ENCODE results near the gene TAF6L. TPM values are rescaled to one million over a fixed set of nuclear protein-coding genes. Genes with fewer than 3 reads are reported as not detected.

Gene TAF6L
- total and polyA plus RNA-seq, 2 donors (not counting 3 experiments of a cell fraction or from before 2014, with no cell fraction given), result 28.9 to 33.3 TPM

DNA sequence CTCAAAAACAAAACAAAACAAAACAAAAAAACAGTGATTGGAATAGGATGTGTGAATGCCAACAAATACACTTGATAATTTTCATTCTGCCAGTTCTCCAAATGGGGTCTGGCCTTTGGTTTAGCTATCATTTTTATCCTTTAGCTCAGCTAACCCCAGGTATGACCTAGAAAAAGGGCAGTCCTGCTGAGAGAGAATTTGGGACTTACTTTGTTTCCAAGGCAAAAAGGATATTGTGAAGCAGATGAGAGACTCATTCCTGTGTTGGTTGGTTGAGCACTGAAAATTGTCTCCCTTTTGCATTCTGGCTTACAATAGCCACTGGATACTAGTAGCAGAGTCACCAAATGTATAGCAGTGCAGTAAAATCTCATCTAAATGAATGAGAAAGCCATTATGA lies 34.0 kb upstream of the TAF6L start:
- Histone ChIP-seq H3K4me1 (ENCODE audit: control insufficient read depth, extremely low read depth, insufficient read depth, low read length) (no peaks in the 10 kb centered on the region), H3K9me1 (replicated peaks; ENCODE audit: control insufficient read depth, extremely low read depth, insufficient read depth, low read length) (no peaks in the 10 kb centered on the region), H3K9ac (replicated peaks; ENCODE audit: extremely low read depth, insufficient read depth, low read length) (no peak overlapping the region), H4K20me1 (replicated peaks; ENCODE audit: control insufficient read depth, extremely low read depth, insufficient read depth, low read length) (no peaks in the 10 kb centered on the region), H3K27me3 (ENCODE audit: control insufficient read depth in 2 of 2, insufficient read depth in 2 of 2, low read length in 2 of 2) (no peaks in the 10 kb centered on the region), H3K4me3 (replicated peaks in 1 of 3; ENCODE audit: insufficient read depth in 1 of 3, low read depth in 1 of 3, low read length in 3 of 3) (no peak overlapping the region), H2AFZ (ENCODE audit: low read depth, low read length) (no peak overlapping the region), H3K9me3 (replicated peaks; ENCODE audit: control insufficient read depth, insufficient read depth, low read length) (no peaks in the 10 kb centered on the region), H3K36me3 (ENCODE audit: control insufficient read depth in 2 of 2, extremely low read depth in 1 of 2, insufficient read depth in 2 of 2, low read length in 2 of 2) (peaks cover 10 to 13% of the 10 kb centered on the region in 2 experiments), H3K79me2 (ENCODE audit: control insufficient read depth, insufficient read depth, low read length) (peaks cover 9% of the 10 kb centered on the region), H3K4me2 (ENCODE audit: insufficient read depth, low read length) (no peak overlapping the region), H3K27ac (ENCODE audit: insufficient read depth, low read depth, low read length) (no peak overlapping the region)
- no peak for TF ChIP-seq POLR2AphosphoS5 (IDR thresholded peaks at IDR 0.05; ENCODE audit: insufficient read depth, low read depth, low read length)
- no peak for TF ChIP-seq JUN (IDR thresholded peaks at IDR 0.05; ENCODE audit: borderline replicate concordance, insufficient read depth, insufficient read length, low read depth)
- TF ChIP-seq, protein P1, sequence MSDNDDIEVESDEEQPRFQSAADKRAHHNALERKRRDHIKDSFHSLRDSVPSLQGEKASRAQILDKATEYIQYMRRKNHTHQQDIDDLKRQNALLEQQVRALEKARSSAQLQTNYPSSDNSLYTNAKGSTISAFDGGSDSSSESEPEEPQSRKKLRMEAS (IDR thresholded peaks at IDR 0.05; ENCODE audit: insufficient read depth, insufficient read length), result no peak
- no peak for TF ChIP-seq MYC (IDR thresholded peaks at IDR 0.05; ENCODE audit: low read depth, low read length)
- TF ChIP-seq EZH2 (IDR thresholded peaks at IDR 0.05; ENCODE audit: borderline replicate concordance, low read depth, low read length, severe bottlenecking), result no peak
- TF ChIP-seq, protein P2, sequence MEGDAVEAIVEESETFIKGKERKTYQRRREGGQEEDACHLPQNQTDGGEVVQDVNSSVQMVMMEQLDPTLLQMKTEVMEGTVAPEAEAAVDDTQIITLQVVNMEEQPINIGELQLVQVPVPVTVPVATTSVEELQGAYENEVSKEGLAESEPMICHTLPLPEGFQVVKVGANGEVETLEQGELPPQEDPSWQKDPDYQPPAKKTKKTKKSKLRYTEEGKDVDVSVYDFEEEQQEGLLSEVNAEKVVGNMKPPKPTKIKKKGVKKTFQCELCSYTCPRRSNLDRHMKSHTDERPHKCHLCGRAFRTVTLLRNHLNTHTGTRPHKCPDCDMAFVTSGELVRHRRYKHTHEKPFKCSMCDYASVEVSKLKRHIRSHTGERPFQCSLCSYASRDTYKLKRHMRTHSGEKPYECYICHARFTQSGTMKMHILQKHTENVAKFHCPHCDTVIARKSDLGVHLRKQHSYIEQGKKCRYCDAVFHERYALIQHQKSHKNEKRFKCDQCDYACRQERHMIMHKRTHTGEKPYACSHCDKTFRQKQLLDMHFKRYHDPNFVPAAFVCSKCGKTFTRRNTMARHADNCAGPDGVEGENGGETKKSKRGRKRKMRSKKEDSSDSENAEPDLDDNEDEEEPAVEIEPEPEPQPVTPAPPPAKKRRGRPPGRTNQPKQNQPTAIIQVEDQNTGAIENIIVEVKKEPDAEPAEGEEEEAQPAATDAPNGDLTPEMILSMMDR (IDR thresholded peaks at IDR 0.05; ENCODE audit: extremely low read depth in 1 of 2, insufficient read depth in 1 of 2, low read depth in 1 of 2, low read length in 2 of 2), result no peak
- no peak for TF ChIP-seq GATA2 (IDR thresholded peaks at IDR 0.05; ENCODE audit: insufficient read depth, insufficient read length, low read depth, low read length)
- TF ChIP-seq FOS (IDR thresholded peaks at IDR 0.05; ENCODE audit: borderline replicate concordance, insufficient read depth, low read length), result no peak
- TF ChIP-seq POLR2A (IDR thresholded peaks at IDR 0.05; ENCODE audit: low read depth, low read length), result no peak
- dilution Hi-C loops (cut with MboI; ENCODE audit: extremely low pct_ligation_motif_present, low sequenced_read_pairs), result no loop called here
- FAIRE-seq (no peak), DNase-seq (ENCODE audit: low read depth, low spot score) (no peak)
- intact Hi-C loops (cut with micrococcal nuclease), result no loop called here
- CTCF ChIA-PET, result no interaction called here
- POLR2A ChIA-PET, result no interaction called here
- no TSS peak for BruUV-seq (replicated peaks)
